ENCODE results near the gene FLRT2.

DNA sequence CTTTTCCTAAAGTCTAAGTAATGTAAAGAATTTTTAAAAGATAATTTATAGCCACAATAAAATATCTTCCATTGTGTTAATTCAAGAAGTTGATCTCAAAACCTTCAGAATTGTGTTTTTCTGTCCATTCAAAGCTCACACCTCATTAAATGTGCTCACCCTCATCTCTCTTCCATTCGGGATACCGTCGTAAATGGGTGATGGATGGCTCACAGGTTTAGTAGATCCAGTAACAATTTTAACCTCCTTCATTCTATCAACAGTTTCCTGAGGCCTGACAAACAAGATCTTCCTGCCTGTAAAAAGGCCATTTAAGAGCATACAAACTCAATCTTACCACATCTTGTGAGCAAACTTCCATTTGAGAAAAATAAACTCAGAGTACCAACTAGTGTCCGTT lies 9.4 kb upstream of the FLRT2 start:
- TF ChIP-seq, protein P1, sequence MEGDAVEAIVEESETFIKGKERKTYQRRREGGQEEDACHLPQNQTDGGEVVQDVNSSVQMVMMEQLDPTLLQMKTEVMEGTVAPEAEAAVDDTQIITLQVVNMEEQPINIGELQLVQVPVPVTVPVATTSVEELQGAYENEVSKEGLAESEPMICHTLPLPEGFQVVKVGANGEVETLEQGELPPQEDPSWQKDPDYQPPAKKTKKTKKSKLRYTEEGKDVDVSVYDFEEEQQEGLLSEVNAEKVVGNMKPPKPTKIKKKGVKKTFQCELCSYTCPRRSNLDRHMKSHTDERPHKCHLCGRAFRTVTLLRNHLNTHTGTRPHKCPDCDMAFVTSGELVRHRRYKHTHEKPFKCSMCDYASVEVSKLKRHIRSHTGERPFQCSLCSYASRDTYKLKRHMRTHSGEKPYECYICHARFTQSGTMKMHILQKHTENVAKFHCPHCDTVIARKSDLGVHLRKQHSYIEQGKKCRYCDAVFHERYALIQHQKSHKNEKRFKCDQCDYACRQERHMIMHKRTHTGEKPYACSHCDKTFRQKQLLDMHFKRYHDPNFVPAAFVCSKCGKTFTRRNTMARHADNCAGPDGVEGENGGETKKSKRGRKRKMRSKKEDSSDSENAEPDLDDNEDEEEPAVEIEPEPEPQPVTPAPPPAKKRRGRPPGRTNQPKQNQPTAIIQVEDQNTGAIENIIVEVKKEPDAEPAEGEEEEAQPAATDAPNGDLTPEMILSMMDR (IDR thresholded peaks at IDR 0.05): no peak
- TF ChIP-seq POLR2A (IDR thresholded peaks at IDR 0.05): no peak
